ENCODE results near the gene CACNG4. TPM values are rescaled to one million over a fixed set of nuclear protein-coding genes. Genes with fewer than 3 reads are reported as not detected.

The CACNG4 gene
- total and polyA plus RNA-seq, 2 of the 4 experiments (the other 2 are of a cell fraction), result under 0.01 to 0.53 TPM

GRCh38 chr17:66971730-66972441 is 7.4 kb downstream of the CACNG4 start:
- Histone ChIP-seq H3K4me2 (ENCODE audit: low read depth, low read length) (no peak overlapping the region), H3K18ac (ENCODE audit: low read depth, low read length) (no peak overlapping the region), H4K8ac (ENCODE audit: low read depth in 2 of 2, low read length in 2 of 2) (no peak overlapping the region), H3K79me1 (ENCODE audit: low read depth in 1 of 2, low read length in 2 of 2) (no peaks in the 10 kb centered on the region), H3K23ac (ENCODE audit: low read depth, low read length) (no peak overlapping the region), H2BK120ac (ENCODE audit: low read depth, low read length) (no peak overlapping the region), H3K4me3 (ENCODE audit: insufficient read depth, low read depth, low read length) (no peak overlapping the region), H2AFZ (replicated peaks; ENCODE audit: low read length, poor library complexity) (no peak overlapping the region), H2BK15ac (ENCODE audit: low read depth, low read length) (no peak overlapping the region), H3K27ac (ENCODE audit: insufficient read depth, low read length) (no peak overlapping the region), H2BK5ac (ENCODE audit: low read depth, low read length, poor library complexity, severe bottlenecking) (no peak overlapping the region), H2BK20ac (ENCODE audit: low read depth, low read length) (no peak overlapping the region), H3K4me1 (ENCODE audit: control insufficient read depth, insufficient read depth, low read length) (peaks cover 2% of the 10 kb centered on the region; the same call in 1 of the 2 replicates), H3K9me1 (ENCODE audit: insufficient read depth, low read length) (no peaks in the 10 kb centered on the region), H3K56ac (ENCODE audit: extremely low read depth, insufficient read depth, low read length) (no peak overlapping the region), H3K4ac (ENCODE audit: low read depth, low read length) (no peak overlapping the region), H4K5ac (ENCODE audit: low read depth, low read length) (no peak overlapping the region), H3K9me3 (ENCODE audit: control insufficient read depth, insufficient read depth, low read length) (no peaks in the 10 kb centered on the region), H3K36me3 (ENCODE audit: control insufficient read depth, insufficient read depth, low read length) (no peaks in the 10 kb centered on the region), H4K20me1 (ENCODE audit: insufficient read depth, low read length) (no peaks in the 10 kb centered on the region), H3K27me3 (ENCODE audit: control insufficient read depth, insufficient read depth, low read length) (peaks cover 83% of the 10 kb centered on the region), H3K14ac (replicated peaks; ENCODE audit: low read depth, low read length) (no peak overlapping the region), H2AK9ac (replicated peaks; ENCODE audit: low read depth, low read length, poor library complexity) (no peak overlapping the region), H4K91ac (ENCODE audit: insufficient read depth, low read depth, low read length) (no peak overlapping the region), H3K9ac (ENCODE audit: low read depth, low read length) (no peak overlapping the region), H2AK5ac (ENCODE audit: low read depth, low read length) (no peak overlapping the region)
- in situ Hi-C loops (cut with MboI; ENCODE audit: low sequenced_read_pairs), result no loop called here
- ChIA-PET POLR2A (ENCODE audit: unreplicated experiment) (no interaction called here), CTCF (no interaction called here)
- dilution Hi-C loops (cut with HindIII; ENCODE audit: low sequenced_read_pairs, unreplicated experiment), result no loop called here
- WGBS, 2 experiments (ENCODE audit: extremely low coverage in 2 of 2, insufficient read length in 1 of 2), result 46% methylated on average over 3 of the region's 15 CpGs; no CpG with 5 or more reads in 1 of the 2 experiments
- TF ChIP-seq ELK1 (IDR thresholded peaks at IDR 0.05; ENCODE audit: borderline replicate concordance, low read depth, low read length) (no peak), SMC3 (IDR thresholded peaks at IDR 0.05; ENCODE audit: low read depth, low read length) (no peak), CEBPB (IDR thresholded peaks at IDR 0.05; ENCODE audit: low read depth, low read length) (no peak), MAZ (IDR thresholded peaks at IDR 0.05; ENCODE audit: borderline replicate concordance, low read depth, low read length) (no peak), MAFK (IDR thresholded peaks at IDR 0.05; ENCODE audit: low read depth, low read length) (no peak), NFE2L2 (IDR thresholded peaks at IDR 0.05; ENCODE audit: low read depth, low read length) (no peak), RCOR1 (IDR thresholded peaks at IDR 0.05; ENCODE audit: insufficient replicate concordance, low read length) (no peak), CHD1 (IDR thresholded peaks at IDR 0.05; ENCODE audit: low read depth, low read length) (no peak), FOS (IDR thresholded peaks at IDR 0.05; ENCODE audit: low read depth, low read length) (no peak), RAD21 (IDR thresholded peaks at IDR 0.05; ENCODE audit: low read length) (no peak), RFX5 (IDR thresholded peaks at IDR 0.05; ENCODE audit: low read depth, low read length) (no peak), BHLHE40 (IDR thresholded peaks at IDR 0.05; ENCODE audit: low read depth, low read length) (no peak), POLR2A (IDR thresholded peaks at IDR 0.05; ENCODE audit: low read depth, low read length) (no peak), USF2 (IDR thresholded peaks at IDR 0.05; ENCODE audit: low read depth, low read length) (no peak), CTCF (conservative IDR thresholded peaks at IDR 0.05; ENCODE audit: low read depth, low read length) (no peak)
- ATAC-seq (ENCODE audit: low read depth) (no peak), DNase-seq (no peak)
- intact Hi-C loops (cut with micrococcal nuclease), result no loop called here
- no TSS peak for BruUV-seq (replicated peaks)

Data from IMR-90 (cell line).